ENCODE results near the gene TBL1X. TPM values are rescaled to one million over a fixed set of nuclear protein-coding genes. Genes with fewer than 3 reads are reported as not detected.
A peak's percentile ranks its signal among the peaks of the same experiment; 100 is the strongest.

TBL1X gene
- total and polyA plus RNA-seq, 2 of the 8 experiments (the other 6 are each of a cell fraction or from before 2014, with no cell fraction given) = 13.3 to 25.6 TPM

GRCh38 chrX:9682456-9682855, 217.6 kb downstream of the TBL1X start:
- Histone ChIP-seq H3K23me2 (ENCODE audit: low read depth, low read length) (no peaks in the 10 kb centered on the region), H3K4me1 (replicated peaks in 1 of 4; ENCODE audit: control insufficient read depth in 3 of 4, insufficient read depth in 4 of 4, low read length in 3 of 4) (peaks cover 0 to 3% (median under 1%) of the 10 kb centered on the region in 4 experiments; a peak in 1 of 7 replicates), H2AFZ (ENCODE audit: low read length) (no peak overlapping the region), H4K91ac (replicated peaks; ENCODE audit: insufficient read length, low read length) (no peak overlapping the region), H4K5ac (ENCODE audit: insufficient read length, low read depth, low read length) (no peak overlapping the region), H2BK5ac (ENCODE audit: low read depth, low read length) (no peak overlapping the region), H2AK5ac (ENCODE audit: low read depth, low read length) (no peak overlapping the region), H3K9me3 (ENCODE audit: insufficient read depth in 2 of 2, low read depth in 1 of 2, low read length in 1 of 2) (no peaks in the 10 kb centered on the region), H3K79me2 (ENCODE audit: control insufficient read depth in 1 of 2, insufficient read depth in 2 of 2, low read length in 2 of 2) (no peaks in the 10 kb centered on the region), H3K9ac (replicated peaks in 1 of 4; ENCODE audit: extremely low read depth in 1 of 4, low read depth in 3 of 4, low read length in 3 of 4) (no peak overlapping the region), H3K36me3 (ENCODE audit: control insufficient read depth in 2 of 4, insufficient read depth in 4 of 4, low read length in 3 of 4) (no peaks in the 10 kb centered on the region), H2BK20ac (ENCODE audit: low read length) (no peak overlapping the region), H3K4me2 (ENCODE audit: insufficient read depth in 1 of 2, low read depth in 2 of 2, low read length in 2 of 2) (no peak overlapping the region), H3K4me3 (ENCODE audit: extremely low read depth in 1 of 4, insufficient read depth in 2 of 4, low read depth in 3 of 4, low read length in 4 of 4) (no peak overlapping the region), H3K4ac (replicated peaks; ENCODE audit: insufficient read length, low read depth, low read length) (no peak overlapping the region), H2BK12ac (ENCODE audit: low read depth, low read length) (no peak overlapping the region), H3K27ac (ENCODE audit: low read depth, low read length) (no peak overlapping the region), H3K18ac (ENCODE audit: extremely low read depth, low read length) (no peak overlapping the region), H4K8ac (ENCODE audit: extremely low read depth, insufficient read depth, low read length) (no peak overlapping the region), H3K27me3 (replicated peaks in 1 of 4; ENCODE audit: control insufficient read depth in 3 of 4, extremely low read depth in 1 of 4, insufficient read depth in 3 of 4, low read length in 3 of 4) (no peaks in the 10 kb centered on the region), H3K14ac (ENCODE audit: insufficient read length) (no peak overlapping the region), H4K20me1 (replicated peaks in 1 of 2; ENCODE audit: control insufficient read depth in 1 of 2, insufficient read depth in 2 of 2, low read length in 2 of 2) (no peaks in the 10 kb centered on the region), H2BK120ac (replicated peaks; ENCODE audit: low read depth, low read length) (no peak overlapping the region), H3K23ac (ENCODE audit: insufficient read length) (no peak overlapping the region), H2BK15ac (ENCODE audit: low read length) (no peak overlapping the region), H3K56ac (replicated peaks; ENCODE audit: insufficient read length, low read depth, low read length) (no peak overlapping the region), H3K79me1 (ENCODE audit: low read depth, low read length) (no peaks in the 10 kb centered on the region)
- TF ChIP-seq CTCF (IDR thresholded peaks at IDR 0.05; ENCODE audit: control extremely low read depth in 1 of 3, insufficient read depth in 1 of 3, low read depth in 1 of 3, low read length in 3 of 3) = peak in 2 of 3 experiments; percentile 24 to 30; a peak in 2 of 4 replicates
- peak; percentile 62 to 69 for TF ChIP-seq RAD21 (IDR thresholded peaks at IDR 0.05 in 1 of 2, conservative IDR thresholded peaks at IDR 0.05 in 1 of 2; ENCODE audit: low read depth in 2 of 2, low read length in 2 of 2)
- no peak for TF ChIP-seq KDM1A (IDR thresholded peaks at IDR 0.05; ENCODE audit: borderline replicate concordance, low read length)
- 41% methylated on average over 9 of the region's 10 CpGs; no CpG with 5 or more reads in 1 of the 2 experiments for whole genome bisulfite sequencing, 2 experiments (ENCODE audit: extremely low coverage in 1 of 2, insufficient coverage in 1 of 2, insufficient read length in 1 of 2, insufficient replicate concordance in 2 of 2, low coverage in 1 of 2, low lambda C conversion rate in 2 of 2, missing lambda C conversion rate in 1 of 2)
- POLR2A ChIA-PET (ENCODE audit: partially characterized antibody) = no interaction called here
- CTCF ChIA-PET (ENCODE audit: partially characterized antibody) = no interaction called here
- peak in 1 of 2 experiments; percentile 43 for DNase-seq (ENCODE audit: low read depth in 1 of 2, low spot score in 2 of 2)
- FAIRE-seq = no peak

Data from H1 (cell line).